Measurements from ENCODE around the gene CARMIL1. TPM values are rescaled to one million over a fixed set of nuclear protein-coding genes. Genes with fewer than 3 reads are reported as not detected.

CARMIL1 gene
- total and polyA plus RNA-seq, 2 of the 8 experiments (the other 6 are each of a cell fraction or from before 2014, with no cell fraction given) = 20.3 to 40.4 TPM

DNA sequence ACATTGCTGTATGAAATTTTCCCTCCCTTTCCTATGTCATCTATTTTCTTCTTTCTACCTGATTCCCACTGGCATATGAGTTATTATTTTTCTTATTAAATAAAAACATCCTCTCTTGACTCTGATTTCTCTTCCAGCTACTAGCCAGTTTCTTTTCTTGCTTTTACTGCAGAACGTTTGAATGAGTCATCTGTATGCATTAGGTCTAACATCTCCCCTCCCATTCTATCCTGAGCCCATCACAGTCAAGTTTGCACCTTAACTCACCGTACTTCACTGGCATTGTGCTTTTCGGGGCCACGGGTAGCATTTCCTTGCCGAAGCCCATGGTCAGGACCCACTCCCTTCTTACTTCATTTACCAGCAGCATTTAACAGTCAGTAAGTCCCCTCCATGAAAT is 65.7 kb downstream of the CARMIL1 start:
- no peak overlapping the region for H4K8ac ChIP-seq (ENCODE audit: extremely low read depth, insufficient read depth, low read length)
- no peak overlapping the region for H3K9ac ChIP-seq (replicated peaks in 1 of 4; ENCODE audit: extremely low read depth in 1 of 4, low read depth in 3 of 4, low read length in 3 of 4)
- peaks cover 0 to 2% of the 10 kb centered on the region in 2 experiments for H4K20me1 ChIP-seq (replicated peaks in 1 of 2; ENCODE audit: control insufficient read depth in 1 of 2, insufficient read depth in 2 of 2, low read length in 2 of 2)
- peaks cover 2% of the 10 kb centered on the region; the same call in 1 of the 2 replicates for H3K23me2 ChIP-seq (ENCODE audit: low read depth, low read length)
- WGBS, 2 experiments (ENCODE audit: extremely low coverage in 1 of 2, insufficient coverage in 1 of 2, insufficient read length in 1 of 2, insufficient replicate concordance in 2 of 2, low coverage in 1 of 2, low lambda C conversion rate in 2 of 2, missing lambda C conversion rate in 1 of 2) = 94% methylated on average over 5 of the region's 5 CpGs; no CpG with 5 or more reads in 1 of the 2 experiments
- H3K27ac ChIP-seq (ENCODE audit: low read depth, low read length) = no peak overlapping the region
- H3K56ac ChIP-seq (replicated peaks; ENCODE audit: insufficient read length, low read depth, low read length) = no peak overlapping the region
- no peak overlapping the region for H3K4ac ChIP-seq (replicated peaks; ENCODE audit: insufficient read length, low read depth, low read length)
- no peak overlapping the region for H2BK15ac ChIP-seq (ENCODE audit: low read length)
- DNase-seq (ENCODE audit: low read depth in 1 of 2, low spot score in 2 of 2) (no peak), FAIRE-seq (no peak)
- H3K27me3 ChIP-seq (replicated peaks in 1 of 4; ENCODE audit: control insufficient read depth in 3 of 4, extremely low read depth in 1 of 4, insufficient read depth in 3 of 4, low read length in 3 of 4) = no peaks in the 10 kb centered on the region
- H3K79me2 ChIP-seq (ENCODE audit: control insufficient read depth in 1 of 2, insufficient read depth in 2 of 2, low read length in 2 of 2) = peaks cover 19 to 80% of the 10 kb centered on the region in 2 experiments
- H3K23ac ChIP-seq (ENCODE audit: insufficient read length) = no peak overlapping the region
- H3K9me3 ChIP-seq (ENCODE audit: insufficient read depth in 2 of 2, low read depth in 1 of 2, low read length in 1 of 2) = no peaks in the 10 kb centered on the region
- peaks cover 9% of the 10 kb centered on the region; the same call in 1 of the 2 replicates for H3K79me1 ChIP-seq (ENCODE audit: low read depth, low read length)
- no peak overlapping the region for H2BK120ac ChIP-seq (replicated peaks; ENCODE audit: low read depth, low read length)
- ChIA-PET POLR2A (ENCODE audit: partially characterized antibody) (no interaction called here), CTCF (ENCODE audit: partially characterized antibody) (no interaction called here)
- no peak overlapping the region for H2AFZ ChIP-seq (ENCODE audit: low read length)
- H3K14ac ChIP-seq (ENCODE audit: insufficient read length) = no peak overlapping the region
- 0 out of 8 replicates have a peak, but pooled peaks cover 0 to 2% (median 0%) of the 10 kb centered on the region in 4 experiments for H3K36me3 ChIP-seq (ENCODE audit: control insufficient read depth in 2 of 4, insufficient read depth in 4 of 4, low read length in 3 of 4)
- H2BK5ac ChIP-seq (ENCODE audit: low read depth, low read length) = no peak overlapping the region
- H2BK20ac ChIP-seq (ENCODE audit: low read length) = no peak overlapping the region
- H3K18ac ChIP-seq (ENCODE audit: extremely low read depth, low read length) = no peak overlapping the region
- no peak overlapping the region for H3K4me2 ChIP-seq (ENCODE audit: insufficient read depth in 1 of 2, low read depth in 2 of 2, low read length in 2 of 2)
- no peak overlapping the region for H2BK12ac ChIP-seq (ENCODE audit: low read depth, low read length)
- no peak overlapping the region for H3K4me3 ChIP-seq (ENCODE audit: extremely low read depth in 1 of 4, insufficient read depth in 2 of 4, low read depth in 3 of 4, low read length in 4 of 4)
- no peak overlapping the region for H4K91ac ChIP-seq (replicated peaks; ENCODE audit: insufficient read length, low read length)
- no peak overlapping the region for H4K5ac ChIP-seq (ENCODE audit: insufficient read length, low read depth, low read length)
- H2AK5ac ChIP-seq (ENCODE audit: low read depth, low read length) = no peak overlapping the region
- H3K4me1 ChIP-seq (replicated peaks in 1 of 4; ENCODE audit: control insufficient read depth in 3 of 4, insufficient read depth in 4 of 4, low read length in 3 of 4) = peaks cover 6 to 24% (median 14%) of the 10 kb centered on the region in 4 experiments
- no peak for TF ChIP-seq CHD1 (IDR thresholded peaks at IDR 0.05; ENCODE audit: low read depth, low read length)
- no peak for TF ChIP-seq CEBPB (IDR thresholded peaks at IDR 0.05; ENCODE audit: low read depth, low read length)
- TF ChIP-seq SIX5 (IDR thresholded peaks at IDR 0.05; ENCODE audit: low read depth, low read length) = no peak
- TF ChIP-seq JUN (IDR thresholded peaks at IDR 0.05; ENCODE audit: low read depth, low read length) = no peak
- no peak for TF ChIP-seq NANOG (IDR thresholded peaks at IDR 0.05; ENCODE audit: insufficient read depth, low read depth, low read length, poor library complexity, severe bottlenecking)
- no peak for TF ChIP-seq CTBP2 (IDR thresholded peaks at IDR 0.05; ENCODE audit: borderline replicate concordance, insufficient read depth, insufficient read length, low read length)
- TF ChIP-seq SP1 (IDR thresholded peaks at IDR 0.05; ENCODE audit: low read depth, low read length) = no peak
- TF ChIP-seq, protein P1, sequence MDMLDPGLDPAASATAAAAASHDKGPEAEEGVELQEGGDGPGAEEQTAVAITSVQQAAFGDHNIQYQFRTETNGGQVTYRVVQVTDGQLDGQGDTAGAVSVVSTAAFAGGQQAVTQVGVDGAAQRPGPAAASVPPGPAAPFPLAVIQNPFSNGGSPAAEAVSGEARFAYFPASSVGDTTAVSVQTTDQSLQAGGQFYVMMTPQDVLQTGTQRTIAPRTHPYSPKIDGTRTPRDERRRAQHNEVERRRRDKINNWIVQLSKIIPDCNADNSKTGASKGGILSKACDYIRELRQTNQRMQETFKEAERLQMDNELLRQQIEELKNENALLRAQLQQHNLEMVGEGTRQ (IDR thresholded peaks at IDR 0.05; ENCODE audit: low read length) = no peak
- no peak for TF ChIP-seq TEAD4 (IDR thresholded peaks at IDR 0.05; ENCODE audit: low read depth, low read length)
- no peak for TF ChIP-seq RBBP5 (IDR thresholded peaks at IDR 0.05; ENCODE audit: borderline replicate concordance, low read depth, low read length)
- no peak for TF ChIP-seq TBP (IDR thresholded peaks at IDR 0.05; ENCODE audit: low read depth, low read length)

All from H1 (cell line).